Stimulated activated naive CD4-positive, alpha-beta T cell treated with Interleukin-2 at 50 U/mL for 16 hours (primary cell): ENCODE results near the gene ST3GAL3.

Experiments
- DNase-seq: peaks from one replicate; lab custom pipeline; 2025; lab: John Stamatoyannopoulos, UW

ST3GAL3 gene

DNA sequence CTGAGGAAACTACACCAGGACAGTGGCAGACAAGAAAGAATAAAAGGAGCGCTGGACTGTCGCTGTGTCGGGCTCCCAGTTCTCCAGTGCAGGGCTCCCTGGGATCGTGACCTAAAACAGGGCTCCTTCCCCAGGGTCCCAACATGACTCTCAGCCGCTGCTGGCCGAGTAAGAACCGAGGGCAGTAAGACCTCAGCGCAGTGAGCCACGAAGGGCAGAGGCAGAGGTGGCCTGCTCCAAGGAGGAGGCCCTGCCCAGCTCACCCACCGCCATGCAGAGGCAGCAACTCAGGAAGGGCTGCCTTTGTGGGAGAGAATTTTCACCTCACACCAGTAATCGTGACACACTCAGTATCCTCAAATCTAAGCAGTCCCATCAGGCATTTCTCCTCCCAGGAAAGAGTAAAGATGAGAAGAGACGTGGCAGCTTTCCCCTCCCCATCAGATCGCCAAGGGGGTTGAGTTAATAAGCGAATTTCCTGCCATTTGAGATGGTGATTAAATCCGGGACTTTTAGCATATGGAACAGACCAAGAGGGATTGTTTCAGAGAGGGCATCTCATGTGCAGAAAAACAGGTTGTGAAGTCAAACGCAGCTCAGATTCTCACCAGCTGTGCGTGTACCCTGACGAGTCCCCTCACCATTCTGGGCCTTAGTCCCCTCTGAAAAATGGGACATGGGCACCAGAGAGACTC, 206.5 kb downstream of the ST3GAL3 start:
- no peak for DNase-seq

- no peak for DNase-seq
These were observed 207.5 kb downstream of the ST3GAL3 start for GRCh38 chr1:43914576-43915525.

DNA sequence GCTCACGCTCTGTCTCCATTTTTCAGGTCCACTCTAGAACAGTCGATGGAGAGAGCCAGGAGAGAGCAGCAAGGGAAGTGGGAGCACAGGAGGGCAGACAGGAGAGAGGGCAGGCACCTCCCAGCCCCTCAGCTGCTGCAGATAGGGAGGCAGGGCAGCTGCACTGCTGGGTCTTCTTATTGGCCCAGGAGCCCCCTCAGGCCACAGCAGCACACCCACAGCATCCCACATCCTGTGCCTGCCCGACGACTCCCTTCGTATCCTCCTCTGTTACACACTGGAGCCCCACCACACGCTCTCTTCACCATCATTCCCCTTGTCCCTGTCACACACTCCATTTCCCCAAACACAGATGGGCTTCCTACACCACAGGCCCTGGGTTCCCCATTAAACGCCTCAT, 212.6 kb downstream of the ST3GAL3 start:
- no peak for DNase-seq

DNA sequence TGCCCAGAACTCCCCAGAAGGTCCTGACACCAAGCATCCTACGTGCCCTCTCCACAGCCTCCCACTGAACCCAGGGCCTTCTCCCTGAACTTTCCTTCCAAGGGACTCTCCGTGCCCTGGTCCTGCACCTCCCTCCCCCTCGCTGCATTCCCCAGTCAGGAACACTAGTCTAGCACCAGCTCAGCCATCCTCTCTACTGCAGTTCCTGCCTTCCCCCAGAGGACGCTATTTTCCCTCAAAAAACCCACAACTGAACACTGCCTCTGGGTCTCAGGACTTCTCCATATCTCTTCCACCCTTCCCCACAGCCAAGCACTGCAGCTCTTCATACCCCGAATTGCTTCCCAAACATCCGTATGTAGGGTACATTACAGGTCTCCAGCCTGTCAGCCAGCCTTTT, 213.7 kb downstream of the ST3GAL3 start:
- no peak for DNase-seq

DNA sequence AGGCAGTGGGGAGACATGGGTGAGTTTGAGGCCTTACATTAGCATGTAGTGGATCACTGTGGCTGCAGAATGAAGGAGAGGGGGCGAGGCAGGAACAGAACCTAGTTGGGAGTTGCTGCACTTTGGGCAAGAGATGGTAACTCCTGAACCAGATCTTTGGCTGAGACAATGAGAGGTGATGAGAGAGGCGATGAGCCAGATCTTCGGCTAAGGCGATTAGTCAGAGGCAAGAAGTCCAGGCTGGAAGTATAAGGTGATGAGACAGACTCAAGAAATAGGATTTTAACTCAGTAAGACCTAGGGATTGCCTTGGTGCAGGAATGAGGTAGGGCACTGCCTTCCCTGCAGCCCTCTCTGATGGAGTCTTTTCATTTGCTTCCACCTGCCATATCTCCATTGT, 217.2 kb downstream of the ST3GAL3 start:
- no peak for DNase-seq

DNA sequence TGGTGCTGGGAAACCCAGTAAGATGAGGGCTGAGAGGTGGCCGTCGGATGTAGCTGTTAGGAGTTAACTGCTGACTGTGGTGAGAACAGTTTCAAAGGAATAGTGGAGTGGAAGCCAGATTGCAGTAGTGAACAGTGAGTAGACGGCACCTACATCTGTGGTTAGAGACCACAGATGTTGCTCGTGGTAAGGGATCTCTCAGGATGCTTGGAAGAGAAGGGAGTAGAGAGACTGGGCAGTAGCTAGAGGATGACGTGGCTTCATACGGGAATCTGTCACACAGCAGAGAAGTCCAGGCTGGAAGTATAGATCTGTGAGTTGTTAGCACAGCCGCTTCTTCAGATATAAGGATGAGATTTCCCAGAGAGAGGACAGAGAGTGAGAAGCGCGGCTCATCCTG, 218.5 kb downstream of the ST3GAL3 start:
- no peak for DNase-seq

GRCh38 chr1:43930168-43930948, 223.0 kb downstream of the ST3GAL3 start:
- no peak for DNase-seq

DNA sequence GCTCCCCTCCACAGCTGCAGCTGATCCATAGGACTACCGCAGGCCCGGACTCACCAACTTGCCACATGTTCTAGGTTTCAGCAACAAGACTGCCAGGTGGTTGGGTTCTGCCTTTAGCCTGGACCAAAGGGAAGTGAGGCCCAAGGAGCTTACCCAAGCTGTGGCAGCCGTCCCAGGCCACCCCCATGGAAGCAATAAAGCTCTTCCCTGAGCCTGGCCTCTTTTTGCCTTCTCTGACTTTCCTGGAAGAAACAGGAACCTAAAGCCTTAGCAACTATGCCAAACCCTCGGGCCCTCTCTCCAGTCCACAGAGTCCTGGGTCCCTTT, 223.6 kb downstream of the ST3GAL3 start:
- DNase-seq = no peak

DNA sequence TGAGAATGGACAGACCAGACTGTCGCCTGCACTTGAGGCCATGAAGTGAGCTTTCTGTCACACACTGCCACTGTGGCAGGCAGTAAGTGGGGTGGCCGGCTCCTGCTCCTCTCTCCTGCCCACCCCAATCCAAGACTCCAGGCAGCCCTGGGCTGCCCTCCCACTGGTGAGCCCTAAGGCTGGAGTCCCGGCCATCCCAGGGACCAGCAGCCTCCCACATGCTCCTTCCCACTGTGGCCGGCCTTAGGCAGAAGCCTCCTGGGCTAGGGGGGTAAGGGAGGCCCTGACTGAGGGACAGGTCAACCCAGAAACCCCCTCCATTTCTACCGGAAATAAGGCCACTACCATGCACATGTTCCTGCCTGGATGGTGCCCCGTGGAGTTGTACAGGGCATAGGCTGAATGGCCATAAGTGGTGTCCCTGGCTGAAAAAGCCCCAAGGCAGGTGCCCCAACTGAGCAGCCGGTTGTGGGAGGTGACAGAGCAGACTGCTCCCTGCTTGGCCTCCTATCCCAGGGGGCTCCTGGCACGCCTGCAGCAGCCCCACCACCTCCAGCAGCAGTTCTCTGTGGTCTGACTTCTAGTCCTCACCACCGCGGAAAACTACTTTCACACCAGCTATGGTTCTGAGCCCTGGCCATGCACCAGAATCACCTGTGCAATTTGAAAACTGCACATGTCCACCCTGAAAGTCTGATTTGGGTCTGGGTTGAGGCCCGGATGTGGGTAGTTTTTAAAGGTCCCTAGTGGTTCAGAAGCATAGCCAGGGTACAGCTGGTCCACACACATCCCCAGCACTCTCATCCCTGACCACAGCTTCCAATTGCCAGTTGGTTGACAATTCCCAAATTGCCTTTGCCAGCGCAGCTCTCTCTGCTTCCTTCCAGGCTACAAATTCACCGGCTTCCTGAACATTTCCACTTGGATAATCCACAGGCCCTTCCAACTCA, 224.7 kb downstream of the ST3GAL3 start:
- DNase-seq = no peak

DNA sequence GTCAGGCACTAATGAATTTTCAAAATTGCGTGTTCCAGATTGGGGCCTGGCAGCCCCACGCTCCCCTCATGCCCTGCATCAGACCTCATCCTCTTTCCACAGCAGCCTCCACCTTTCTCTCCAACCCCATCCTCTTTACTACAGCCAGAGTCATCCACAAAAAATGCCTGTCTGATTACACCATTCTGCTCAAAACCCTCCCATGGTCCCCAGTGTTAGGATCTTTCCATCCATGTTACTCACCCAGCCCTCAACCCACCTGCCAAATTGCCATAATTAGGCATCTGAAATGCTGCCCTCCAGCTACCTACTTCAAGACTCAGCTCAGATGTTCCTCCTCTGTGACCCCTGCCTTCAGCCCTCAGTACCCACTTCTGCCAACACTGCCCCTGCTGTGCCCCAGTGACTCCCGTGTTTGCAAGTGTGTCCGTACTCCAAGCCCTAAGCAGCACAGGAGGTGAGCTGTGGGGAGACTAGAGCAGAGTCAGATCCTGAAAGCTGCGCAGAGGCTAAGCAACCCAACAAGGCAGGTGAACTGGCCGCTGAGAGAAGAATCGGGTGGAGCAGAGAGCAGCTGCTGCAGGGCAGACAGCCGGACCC, 225.6 kb downstream of the ST3GAL3 start:
- no peak for DNase-seq

GRCh38 chr1:43933386-43934100, 226.2 kb downstream of the ST3GAL3 start, which contains the start of gene ARTN:
TSS of gene ARTN (plus strand) at chr1:43933801. CDS start at chr1:43935657, 1,856 bp downstream.
- no peak for DNase-seq

DNA sequence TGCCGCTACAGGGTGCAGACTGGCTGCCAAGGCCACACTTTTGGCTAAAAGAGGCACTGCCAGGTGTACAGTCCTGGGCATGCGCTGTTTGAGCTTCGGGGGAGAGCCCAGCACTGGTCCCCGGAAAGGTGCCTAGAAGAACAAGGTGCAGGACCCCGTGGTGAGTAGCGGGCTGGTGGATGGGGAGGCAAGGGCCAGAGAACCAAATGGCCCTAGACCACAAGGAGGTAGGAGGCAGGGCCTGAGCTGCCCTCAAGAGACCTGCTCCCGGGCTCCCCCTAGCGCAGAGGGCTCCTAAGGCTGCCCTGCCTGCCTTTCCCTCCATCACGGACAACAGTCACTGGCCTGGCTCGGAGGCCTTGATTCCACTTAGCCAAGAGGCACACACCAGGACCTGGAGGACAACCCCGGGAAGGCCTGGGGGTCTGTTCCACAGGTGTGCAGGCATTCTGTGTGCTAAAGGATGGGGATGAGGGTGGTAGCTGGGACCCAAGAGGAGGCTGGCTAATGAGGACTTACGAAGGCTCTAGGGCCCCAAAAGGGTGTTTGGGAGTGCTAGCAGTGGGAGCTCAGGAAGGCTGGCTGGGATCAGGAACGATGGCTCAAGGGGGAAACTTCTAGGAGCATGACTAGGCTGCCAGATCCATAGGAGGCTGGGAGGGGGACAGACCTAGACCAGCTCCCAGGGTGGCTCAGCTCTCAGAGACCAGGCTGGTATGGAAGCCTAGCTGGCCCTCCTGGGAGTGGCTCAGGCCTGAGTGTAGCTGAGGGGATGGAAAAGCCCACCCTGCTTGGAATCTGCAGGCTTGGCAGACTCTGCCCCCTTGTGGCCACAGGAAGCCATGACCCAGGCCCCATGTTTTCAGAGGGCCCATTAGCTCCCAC, 227.0 kb downstream of the ST3GAL3 start:
- peak; percentile 34 for DNase-seq

- no peak for DNase-seq
These were observed 227.6 kb downstream of the ST3GAL3 start for GRCh38 chr1:43934986-43935324.

DNA sequence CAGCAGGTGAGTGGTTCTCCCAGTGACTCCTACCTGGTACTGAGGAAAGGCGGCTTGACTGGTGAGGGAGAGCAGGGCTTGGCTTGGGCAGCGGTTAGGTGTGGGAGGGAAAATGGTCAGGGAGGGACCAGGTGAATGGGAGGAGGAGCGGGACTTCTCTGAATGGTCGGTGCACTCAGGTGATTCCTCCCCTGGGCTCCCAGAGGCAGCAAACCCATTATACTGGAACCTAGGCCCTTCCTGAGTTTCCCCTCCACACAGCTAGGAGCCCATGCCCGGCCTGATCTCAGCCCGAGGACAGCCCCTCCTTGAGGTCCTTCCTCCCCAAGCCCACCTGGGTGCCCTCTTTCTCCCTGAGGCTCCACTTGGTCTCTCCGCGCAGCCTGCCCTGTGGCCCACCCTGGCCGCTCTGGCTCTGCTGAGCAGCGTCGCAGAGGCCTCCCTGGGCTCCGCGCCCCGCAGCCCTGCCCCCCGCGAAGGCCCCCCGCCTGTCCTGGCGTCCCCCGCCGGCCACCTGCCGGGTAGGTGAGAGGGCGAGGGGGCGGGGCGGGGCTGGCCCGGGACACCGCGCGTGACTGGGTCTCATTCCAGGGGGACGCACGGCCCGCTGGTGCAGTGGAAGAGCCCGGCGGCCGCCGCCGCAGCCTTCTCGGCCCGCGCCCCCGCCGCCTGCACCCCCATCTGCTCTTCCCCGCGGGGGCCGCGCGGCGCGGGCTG, 228.5 kb downstream of the ST3GAL3 start:
- DNase-seq = no peak

GRCh38 chr1:43936431-43937151, 229.3 kb downstream of the ST3GAL3 start:
- no peak for DNase-seq

DNA sequence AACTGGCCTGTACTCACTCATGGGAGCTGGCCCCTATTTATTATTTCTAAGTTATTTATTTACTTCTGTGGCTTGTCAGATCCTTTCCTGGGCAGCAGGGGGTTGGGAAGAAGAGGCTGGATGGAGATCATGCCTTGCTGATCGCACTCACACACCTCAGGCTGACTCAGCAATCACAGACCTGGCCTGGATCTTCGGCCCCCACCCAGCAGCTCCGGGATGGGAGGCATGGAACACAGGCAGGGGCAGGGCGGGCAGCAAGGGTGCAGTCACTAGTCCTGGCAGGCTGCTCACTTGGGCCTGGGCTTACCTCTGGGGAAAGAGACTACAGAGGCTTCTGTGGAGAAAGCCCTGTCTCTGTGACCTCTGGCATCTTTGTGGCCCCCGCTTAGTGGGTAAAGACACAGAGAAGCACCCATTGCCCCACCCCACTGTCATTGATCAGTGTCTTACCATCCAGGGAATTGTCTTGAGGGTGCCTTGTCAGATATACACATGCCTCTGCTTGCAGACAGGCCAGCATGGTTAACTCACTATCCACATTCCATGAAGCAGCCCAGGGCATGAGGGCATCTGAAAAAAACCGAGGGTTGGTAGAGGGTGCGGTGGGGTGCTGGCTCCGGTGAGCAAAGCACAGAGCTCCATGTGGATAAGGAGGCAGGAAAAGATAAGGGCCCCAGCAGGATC, 230.0 kb downstream of the ST3GAL3 start:
- no peak for DNase-seq

DNA sequence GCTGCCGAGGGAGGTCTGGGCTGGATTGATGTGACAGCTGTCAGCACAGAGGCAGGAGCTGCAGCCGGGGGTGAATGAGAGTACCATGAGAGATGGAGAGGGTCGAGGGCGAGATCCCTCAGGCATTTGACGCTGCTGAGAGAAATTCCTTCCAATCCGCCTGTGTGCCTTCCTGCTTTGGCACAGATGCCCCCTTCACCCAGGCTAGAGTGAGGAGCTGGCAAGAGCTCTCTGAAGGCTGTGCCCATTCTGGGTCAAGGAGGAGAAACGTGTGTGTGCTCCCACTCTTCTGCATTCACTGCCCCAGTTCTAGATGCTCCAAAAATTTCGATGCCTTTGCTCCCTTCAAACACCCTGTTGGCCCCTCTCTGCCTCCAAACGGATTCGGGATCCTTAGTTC, 231.0 kb downstream of the ST3GAL3 start:
- DNase-seq = no peak
